ENCODE measurements around the gene TTC7B.

TTC7B gene

GRCh38 chr14:90611936-90612335, 204.3 kb downstream of the TTC7B start:
- no peak overlapping the region for H3K4me3 ChIP-seq (ENCODE audit: low read length)
- no peaks in the 10 kb centered on the region for H3K27me3 ChIP-seq (ENCODE audit: control insufficient read depth, insufficient read depth, low read length)
- H3K36me3 ChIP-seq (ENCODE audit: control insufficient read depth, insufficient read depth, low read length) = no peaks in the 10 kb centered on the region
- H3K9me3 ChIP-seq (ENCODE audit: control insufficient read depth, low read length) = no peaks in the 10 kb centered on the region
- no peaks in the 10 kb centered on the region for H3K4me1 ChIP-seq (ENCODE audit: control insufficient read depth, insufficient read depth, low read length)
- no peak overlapping the region for H3K9ac ChIP-seq (ENCODE audit: low read length)

GRCh38 chr14:90611501-90611900, 204.7 kb downstream of the TTC7B start:
- H3K9ac ChIP-seq (ENCODE audit: low read length) = no peak overlapping the region
- H3K4me1 ChIP-seq (ENCODE audit: control insufficient read depth, insufficient read depth, low read length) = no peaks in the 10 kb centered on the region

GRCh38 chr14:90610346-90611040, 205.7 kb downstream of the TTC7B start:
- Histone ChIP-seq H3K4me1 (ENCODE audit: control insufficient read depth, insufficient read depth, low read length) (no peaks in the 10 kb centered on the region), H3K36me3 (ENCODE audit: control insufficient read depth, insufficient read depth, low read length) (no peaks in the 10 kb centered on the region), H3K9me3 (ENCODE audit: control insufficient read depth, low read length) (no peaks in the 10 kb centered on the region), H3K9ac (ENCODE audit: low read length) (no peak overlapping the region), H3K4me3 (ENCODE audit: low read length) (no peak overlapping the region), H3K27me3 (ENCODE audit: control insufficient read depth, insufficient read depth, low read length) (no peaks in the 10 kb centered on the region)

More at GRCh38 chr14:90611501-90611900, 204.7 kb downstream of the TTC7B start:
- Histone ChIP-seq H3K27me3 (ENCODE audit: control insufficient read depth, insufficient read depth, low read length) (no peaks in the 10 kb centered on the region), H3K9me3 (ENCODE audit: control insufficient read depth, low read length) (no peaks in the 10 kb centered on the region), H3K36me3 (ENCODE audit: control insufficient read depth, insufficient read depth, low read length) (no peaks in the 10 kb centered on the region), H3K4me3 (ENCODE audit: low read length) (no peak overlapping the region)

- H3K27me3 ChIP-seq (ENCODE audit: control insufficient read depth, insufficient read depth, low read length) = peaks cover 7% of the 10 kb centered on the region
- no peak overlapping the region for H3K9ac ChIP-seq (ENCODE audit: low read length)
- H3K9me3 ChIP-seq (ENCODE audit: control insufficient read depth, low read length) = no peaks in the 10 kb centered on the region
- no peaks in the 10 kb centered on the region for H3K36me3 ChIP-seq (ENCODE audit: control insufficient read depth, insufficient read depth, low read length)
- H3K4me1 ChIP-seq (ENCODE audit: control insufficient read depth, insufficient read depth, low read length) = no peaks in the 10 kb centered on the region
- no peak overlapping the region for H3K4me3 ChIP-seq (ENCODE audit: low read length)
These were observed 206.9 kb downstream of the TTC7B start for GRCh38 chr14:90609376-90609775.

GRCh38 chr14:90608929-90609341, 207.3 kb downstream of the TTC7B start:
- Histone ChIP-seq H3K4me1 (ENCODE audit: control insufficient read depth, insufficient read depth, low read length) (no peaks in the 10 kb centered on the region), H3K4me3 (ENCODE audit: low read length) (no peak overlapping the region), H3K9me3 (ENCODE audit: control insufficient read depth, low read length) (no peaks in the 10 kb centered on the region), H3K27me3 (ENCODE audit: control insufficient read depth, insufficient read depth, low read length) (peaks cover 7% of the 10 kb centered on the region), H3K9ac (ENCODE audit: low read length) (no peak overlapping the region), H3K36me3 (ENCODE audit: control insufficient read depth, insufficient read depth, low read length) (no peaks in the 10 kb centered on the region)

GRCh38 chr14:90608281-90608680, 207.9 kb downstream of the TTC7B start:
- H3K4me1 ChIP-seq (ENCODE audit: control insufficient read depth, insufficient read depth, low read length) = no peaks in the 10 kb centered on the region
- no peak overlapping the region for H3K9ac ChIP-seq (ENCODE audit: low read length)
- no peak overlapping the region for H3K4me3 ChIP-seq (ENCODE audit: low read length)
- no peaks in the 10 kb centered on the region for H3K9me3 ChIP-seq (ENCODE audit: control insufficient read depth, low read length)
- H3K27me3 ChIP-seq (ENCODE audit: control insufficient read depth, insufficient read depth, low read length) = peaks cover 7% of the 10 kb centered on the region
- no peaks in the 10 kb centered on the region for H3K36me3 ChIP-seq (ENCODE audit: control insufficient read depth, insufficient read depth, low read length)

GRCh38 chr14:90607141-90607540, 209.1 kb downstream of the TTC7B start:
- H3K9me3 ChIP-seq (ENCODE audit: control insufficient read depth, low read length) = no peaks in the 10 kb centered on the region
- no peak overlapping the region for H3K9ac ChIP-seq (ENCODE audit: low read length)
- no peaks in the 10 kb centered on the region for H3K4me1 ChIP-seq (ENCODE audit: control insufficient read depth, insufficient read depth, low read length)
- H3K4me3 ChIP-seq (ENCODE audit: low read length) = no peak overlapping the region
- H3K36me3 ChIP-seq (ENCODE audit: control insufficient read depth, insufficient read depth, low read length) = no peaks in the 10 kb centered on the region
- H3K27me3 ChIP-seq (ENCODE audit: control insufficient read depth, insufficient read depth, low read length) = peaks cover 7% of the 10 kb centered on the region

- H3K4me1 ChIP-seq (ENCODE audit: control insufficient read depth, insufficient read depth, low read length) = no peaks in the 10 kb centered on the region
- H3K36me3 ChIP-seq (ENCODE audit: control insufficient read depth, insufficient read depth, low read length) = no peaks in the 10 kb centered on the region
- no peaks in the 10 kb centered on the region for H3K9me3 ChIP-seq (ENCODE audit: control insufficient read depth, low read length)
- no peak overlapping the region for H3K4me3 ChIP-seq (ENCODE audit: low read length)
- H3K27me3 ChIP-seq (ENCODE audit: control insufficient read depth, insufficient read depth, low read length) = peaks cover 7% of the 10 kb centered on the region
- H3K9ac ChIP-seq (ENCODE audit: low read length) = no peak overlapping the region
These were observed 209.8 kb downstream of the TTC7B start for GRCh38 chr14:90606434-90606833.

GRCh38 chr14:90605430-90605829, 210.8 kb downstream of the TTC7B start:
- H3K4me3 ChIP-seq (ENCODE audit: low read length) = no peak overlapping the region
- no peaks in the 10 kb centered on the region for H3K36me3 ChIP-seq (ENCODE audit: control insufficient read depth, insufficient read depth, low read length)
- H3K9me3 ChIP-seq (ENCODE audit: control insufficient read depth, low read length) = no peaks in the 10 kb centered on the region
- H3K4me1 ChIP-seq (ENCODE audit: control insufficient read depth, insufficient read depth, low read length) = no peaks in the 10 kb centered on the region
- no peak overlapping the region for H3K9ac ChIP-seq (ENCODE audit: low read length)
- H3K27me3 ChIP-seq (ENCODE audit: control insufficient read depth, insufficient read depth, low read length) = peaks cover 7% of the 10 kb centered on the region

- Histone ChIP-seq H3K4me1 (ENCODE audit: control insufficient read depth, insufficient read depth, low read length) (no peaks in the 10 kb centered on the region), H3K27me3 (ENCODE audit: control insufficient read depth, insufficient read depth, low read length) (peaks cover 7% of the 10 kb centered on the region), H3K9me3 (ENCODE audit: control insufficient read depth, low read length) (no peaks in the 10 kb centered on the region), H3K36me3 (ENCODE audit: control insufficient read depth, insufficient read depth, low read length) (no peaks in the 10 kb centered on the region), H3K4me3 (ENCODE audit: low read length) (no peak overlapping the region), H3K9ac (ENCODE audit: low read length) (no peak overlapping the region)
These were observed 211.9 kb downstream of the TTC7B start for GRCh38 chr14:90604356-90604755.

- Histone ChIP-seq H3K27me3 (ENCODE audit: control insufficient read depth, insufficient read depth, low read length) (peaks cover 7% of the 10 kb centered on the region), H3K9me3 (ENCODE audit: control insufficient read depth, low read length) (no peaks in the 10 kb centered on the region), H3K9ac (ENCODE audit: low read length) (no peak overlapping the region), H3K36me3 (ENCODE audit: control insufficient read depth, insufficient read depth, low read length) (no peaks in the 10 kb centered on the region), H3K4me1 (ENCODE audit: control insufficient read depth, insufficient read depth, low read length) (no peaks in the 10 kb centered on the region), H3K4me3 (ENCODE audit: low read length) (no peak overlapping the region)
These were observed 212.4 kb downstream of the TTC7B start for GRCh38 chr14:90603841-90604240.

- Histone ChIP-seq H3K9me3 (ENCODE audit: control insufficient read depth, low read length) (no peaks in the 10 kb centered on the region), H3K4me3 (ENCODE audit: low read length) (no peak overlapping the region), H3K27me3 (ENCODE audit: control insufficient read depth, insufficient read depth, low read length) (peaks cover 7% of the 10 kb centered on the region), H3K36me3 (ENCODE audit: control insufficient read depth, insufficient read depth, low read length) (no peaks in the 10 kb centered on the region), H3K9ac (ENCODE audit: low read length) (no peak overlapping the region), H3K4me1 (ENCODE audit: control insufficient read depth, insufficient read depth, low read length) (no peaks in the 10 kb centered on the region)
These were observed 212.9 kb downstream of the TTC7B start for GRCh38 chr14:90603336-90603735.

All from mucosa of stomach (tissue), 1 donor.